ENCODE data around the gene ALCAM.

DNA sequence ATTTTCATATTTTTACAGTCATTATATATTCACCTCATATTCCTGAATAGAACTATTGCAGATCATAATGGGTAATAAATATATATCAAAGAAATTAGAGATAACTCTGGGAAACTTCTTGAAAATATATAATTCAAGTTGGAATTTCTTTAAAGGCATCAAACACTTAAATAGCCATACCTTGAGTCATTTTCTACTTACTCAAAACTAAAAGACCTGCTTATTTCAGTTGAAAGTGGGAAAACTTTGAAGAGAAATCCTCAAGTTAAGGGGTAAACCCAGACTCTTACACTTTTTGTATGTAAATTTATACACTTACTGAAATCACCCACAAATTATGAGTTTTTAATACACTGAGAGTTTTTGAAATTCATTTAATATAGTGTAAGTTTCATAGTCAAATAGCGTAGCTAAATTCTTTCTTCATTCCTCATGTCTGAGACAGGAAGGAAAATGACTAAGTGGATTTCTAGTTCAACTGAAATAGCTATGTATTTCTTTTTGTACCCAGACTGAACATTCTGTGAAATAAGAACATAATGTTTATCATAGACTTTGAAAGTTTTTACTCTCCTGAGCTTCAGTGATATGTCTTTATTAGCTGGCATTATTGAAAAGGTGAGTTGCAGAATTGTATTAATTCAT, 4.6 kb upstream of the ALCAM start:
- TF ChIP-seq, protein P1, sequence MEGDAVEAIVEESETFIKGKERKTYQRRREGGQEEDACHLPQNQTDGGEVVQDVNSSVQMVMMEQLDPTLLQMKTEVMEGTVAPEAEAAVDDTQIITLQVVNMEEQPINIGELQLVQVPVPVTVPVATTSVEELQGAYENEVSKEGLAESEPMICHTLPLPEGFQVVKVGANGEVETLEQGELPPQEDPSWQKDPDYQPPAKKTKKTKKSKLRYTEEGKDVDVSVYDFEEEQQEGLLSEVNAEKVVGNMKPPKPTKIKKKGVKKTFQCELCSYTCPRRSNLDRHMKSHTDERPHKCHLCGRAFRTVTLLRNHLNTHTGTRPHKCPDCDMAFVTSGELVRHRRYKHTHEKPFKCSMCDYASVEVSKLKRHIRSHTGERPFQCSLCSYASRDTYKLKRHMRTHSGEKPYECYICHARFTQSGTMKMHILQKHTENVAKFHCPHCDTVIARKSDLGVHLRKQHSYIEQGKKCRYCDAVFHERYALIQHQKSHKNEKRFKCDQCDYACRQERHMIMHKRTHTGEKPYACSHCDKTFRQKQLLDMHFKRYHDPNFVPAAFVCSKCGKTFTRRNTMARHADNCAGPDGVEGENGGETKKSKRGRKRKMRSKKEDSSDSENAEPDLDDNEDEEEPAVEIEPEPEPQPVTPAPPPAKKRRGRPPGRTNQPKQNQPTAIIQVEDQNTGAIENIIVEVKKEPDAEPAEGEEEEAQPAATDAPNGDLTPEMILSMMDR (IDR thresholded peaks at IDR 0.05) = no peak
- no peak for TF ChIP-seq EP300 (IDR thresholded peaks at IDR 0.05)
- no peak for TF ChIP-seq POLR2A (IDR thresholded peaks at IDR 0.05)
- no peak for TF ChIP-seq POLR2AphosphoS5 (IDR thresholded peaks at IDR 0.05)
